ENCODE results near the gene KRTAP5-8.
"Not testable (repeated sequence)": the region's sequence is repeated elsewhere in the genome, so short reads cannot be mapped to it uniquely, and the experiment has no call there.

The KRTAP5-8 gene

DNA sequence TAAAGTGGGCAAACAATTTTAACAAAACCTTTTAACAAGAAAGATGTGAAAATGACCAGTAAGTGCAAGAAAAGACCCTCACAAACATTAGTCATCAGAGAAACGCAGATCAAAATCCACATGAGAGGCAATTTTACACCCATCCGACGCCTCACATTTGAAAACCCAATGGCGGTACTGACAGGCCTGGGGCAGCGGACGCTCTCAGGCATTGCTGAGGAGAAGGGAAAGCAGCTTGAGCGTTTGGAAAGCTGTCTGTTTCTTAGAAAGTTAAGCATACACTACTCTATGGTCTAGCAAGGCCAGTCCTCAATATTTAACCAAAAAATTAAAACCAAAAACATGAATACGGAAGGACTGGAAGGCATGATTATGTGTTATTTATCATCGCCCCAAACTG is 2.0 kb upstream of the KRTAP5-8 start:
- TF ChIP-seq, protein P1, sequence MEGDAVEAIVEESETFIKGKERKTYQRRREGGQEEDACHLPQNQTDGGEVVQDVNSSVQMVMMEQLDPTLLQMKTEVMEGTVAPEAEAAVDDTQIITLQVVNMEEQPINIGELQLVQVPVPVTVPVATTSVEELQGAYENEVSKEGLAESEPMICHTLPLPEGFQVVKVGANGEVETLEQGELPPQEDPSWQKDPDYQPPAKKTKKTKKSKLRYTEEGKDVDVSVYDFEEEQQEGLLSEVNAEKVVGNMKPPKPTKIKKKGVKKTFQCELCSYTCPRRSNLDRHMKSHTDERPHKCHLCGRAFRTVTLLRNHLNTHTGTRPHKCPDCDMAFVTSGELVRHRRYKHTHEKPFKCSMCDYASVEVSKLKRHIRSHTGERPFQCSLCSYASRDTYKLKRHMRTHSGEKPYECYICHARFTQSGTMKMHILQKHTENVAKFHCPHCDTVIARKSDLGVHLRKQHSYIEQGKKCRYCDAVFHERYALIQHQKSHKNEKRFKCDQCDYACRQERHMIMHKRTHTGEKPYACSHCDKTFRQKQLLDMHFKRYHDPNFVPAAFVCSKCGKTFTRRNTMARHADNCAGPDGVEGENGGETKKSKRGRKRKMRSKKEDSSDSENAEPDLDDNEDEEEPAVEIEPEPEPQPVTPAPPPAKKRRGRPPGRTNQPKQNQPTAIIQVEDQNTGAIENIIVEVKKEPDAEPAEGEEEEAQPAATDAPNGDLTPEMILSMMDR (IDR thresholded peaks at IDR 0.05; ENCODE audit: insufficient read depth, low read length, missing control alignments), result no peak
- H3K4me3 ChIP-seq (ENCODE audit: low read depth, low read length), result no peak overlapping the region
- POLR2A ChIA-PET, result no interaction called here
- no peak for DNase-seq (ENCODE audit: low read depth, low spot score)
- CTCF ChIA-PET, result no interaction called here

GRCh38 chr11:71537537-71537936 is 288 bp upstream of the KRTAP5-8 start:
- CTCF ChIA-PET, result no interaction called here
- no peak overlapping the region for H3K4me3 ChIP-seq (ENCODE audit: low read depth, low read length)
- POLR2A ChIA-PET, result no interaction called here
- no peak for DNase-seq (ENCODE audit: low read depth, low spot score)
- TF ChIP-seq, protein P1 (IDR thresholded peaks at IDR 0.05; ENCODE audit: insufficient read depth, low read length, missing control alignments), result no peak

DNA sequence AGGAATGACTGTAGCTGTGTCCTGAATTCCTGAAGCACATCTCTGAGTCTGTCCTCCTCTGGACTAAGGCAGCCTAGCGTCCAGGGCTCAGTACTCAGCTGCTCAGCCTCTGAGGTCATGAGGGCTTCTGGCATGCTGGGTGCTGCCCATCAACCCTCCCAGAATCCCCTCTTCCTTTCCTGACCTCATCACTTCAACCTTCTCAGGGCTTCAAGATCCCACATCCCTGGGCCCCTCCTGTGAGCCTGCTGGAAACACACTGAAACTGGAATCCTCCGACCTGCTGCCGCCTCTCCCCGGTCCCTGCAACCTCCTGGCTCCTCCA is 803 bp downstream of the KRTAP5-8 start:
- TF ChIP-seq, protein P1 (IDR thresholded peaks at IDR 0.05; ENCODE audit: insufficient read depth, low read length, missing control alignments), result no peak
- no peak for DNase-seq (ENCODE audit: low read depth, low spot score)
- CTCF ChIA-PET, result no interaction called here
- H3K4me3 ChIP-seq (ENCODE audit: low read depth, low read length), result no peak overlapping the region
- POLR2A ChIA-PET, result no interaction called here

DNA sequence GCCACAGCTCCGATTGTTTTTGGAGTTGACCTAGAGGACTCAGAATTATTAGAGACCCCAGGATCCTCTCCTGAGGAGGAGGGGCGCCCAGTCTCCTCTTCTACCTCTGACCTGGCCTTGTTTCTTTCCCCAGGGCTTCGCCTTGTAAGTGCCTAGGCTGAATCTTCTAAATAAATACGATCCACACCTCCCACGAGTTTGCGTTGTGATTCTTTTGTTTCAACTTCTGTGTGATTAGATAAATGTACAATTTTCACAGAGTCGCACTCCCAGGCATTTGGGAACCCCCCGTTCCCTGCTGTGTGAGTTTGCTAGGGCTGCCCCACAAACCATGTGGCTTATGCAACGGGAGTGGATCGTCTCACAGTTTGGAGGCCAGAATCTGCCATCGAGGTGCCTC is 1.2 kb downstream of the KRTAP5-8 start:
- ChIA-PET CTCF (no interaction called here), POLR2A (no interaction called here)
- TF ChIP-seq, protein P1 (IDR thresholded peaks at IDR 0.05; ENCODE audit: insufficient read depth, low read length, missing control alignments), result no peak
- no peak for DNase-seq (ENCODE audit: low read depth, low spot score)
- H3K4me3 ChIP-seq (ENCODE audit: low read depth, low read length), result no peak overlapping the region

DNA sequence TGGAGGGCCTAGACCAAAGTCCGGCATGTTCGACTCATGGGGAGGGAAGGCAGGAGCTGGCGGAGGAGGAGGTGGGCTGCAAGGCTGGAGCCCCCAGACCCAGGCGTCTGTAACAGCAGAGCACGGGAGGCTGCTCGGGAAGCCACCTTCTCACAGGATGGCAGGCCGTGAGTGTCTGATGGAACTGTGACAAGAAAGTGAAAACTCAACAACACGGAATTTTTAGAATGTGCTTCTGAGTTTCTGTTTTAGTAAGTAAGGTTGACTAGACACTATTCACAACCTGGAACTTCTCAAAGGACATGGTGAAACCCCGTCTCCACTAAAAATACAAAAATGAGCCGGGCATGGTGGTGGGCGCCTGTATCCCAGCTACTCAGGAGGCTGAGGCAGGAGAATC is 2.1 kb downstream of the KRTAP5-8 start:
- CTCF ChIA-PET; H3K4me3 ChIP-seq (ENCODE audit: low read depth, low read length); POLR2A ChIA-PET; DNase-seq (ENCODE audit: low read depth, low spot score): not testable (repeated sequence)

DNA sequence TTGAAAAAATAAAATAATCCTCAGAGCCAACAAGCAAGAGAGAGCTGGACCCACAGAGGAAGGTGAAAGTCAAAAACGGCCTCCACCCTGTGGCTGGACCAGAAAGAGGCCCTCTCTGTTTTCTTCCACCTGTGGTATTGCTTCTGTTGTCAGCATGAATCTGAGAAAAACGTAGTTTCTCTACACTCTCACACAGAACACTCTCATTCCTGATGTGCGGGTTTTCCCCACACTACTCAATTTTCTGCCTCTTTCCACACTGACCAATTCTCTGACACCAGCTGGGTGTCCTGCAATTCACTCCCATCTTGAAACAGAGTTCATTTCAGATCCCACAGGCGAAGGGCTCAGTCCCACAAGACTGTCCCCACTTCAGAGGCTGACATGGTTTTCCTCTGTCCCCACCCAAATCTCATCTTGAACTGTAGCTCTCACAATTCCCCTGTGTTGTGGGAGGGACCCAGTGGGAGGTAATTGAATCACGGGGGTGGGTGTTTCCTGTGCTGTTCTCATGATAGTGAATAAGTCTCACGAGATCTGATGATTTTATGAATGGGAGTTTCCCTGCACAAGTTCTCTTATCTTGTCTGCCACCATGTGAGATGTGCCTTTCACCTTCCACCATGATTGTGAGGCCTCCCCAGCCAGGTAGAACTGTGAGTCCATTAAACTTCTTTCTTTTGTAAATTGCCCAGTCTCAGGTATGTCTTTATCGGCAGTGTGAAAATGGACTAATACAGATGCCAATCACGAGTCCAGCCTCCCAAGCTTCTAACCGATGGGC is 2.9 kb downstream of the KRTAP5-8 start:
- DNase-seq (ENCODE audit: low read depth, low spot score); CTCF ChIA-PET; POLR2A ChIA-PET; H3K4me3 ChIP-seq (ENCODE audit: low read depth, low read length): not testable (repeated sequence)

GRCh38 chr11:71542382-71542781 is 4.6 kb downstream of the KRTAP5-8 start:
- no peak overlapping the region for H3K4me3 ChIP-seq (ENCODE audit: low read depth, low read length)
- CTCF ChIA-PET, result interaction anchor here (1.1 kb wide), 1 partner anchor 21 kb away, joined by 3 read pairs; no protein-coding TSS in a partner anchor
- DNase-seq (ENCODE audit: low read depth, low spot score), result no peak
- POLR2A ChIA-PET, result no interaction called here
- TF ChIP-seq, protein P1 (IDR thresholded peaks at IDR 0.05; ENCODE audit: insufficient read depth, low read length, missing control alignments), result no peak
